Measurements from ENCODE around the gene PRKAG2.

The PRKAG2 gene

DNA sequence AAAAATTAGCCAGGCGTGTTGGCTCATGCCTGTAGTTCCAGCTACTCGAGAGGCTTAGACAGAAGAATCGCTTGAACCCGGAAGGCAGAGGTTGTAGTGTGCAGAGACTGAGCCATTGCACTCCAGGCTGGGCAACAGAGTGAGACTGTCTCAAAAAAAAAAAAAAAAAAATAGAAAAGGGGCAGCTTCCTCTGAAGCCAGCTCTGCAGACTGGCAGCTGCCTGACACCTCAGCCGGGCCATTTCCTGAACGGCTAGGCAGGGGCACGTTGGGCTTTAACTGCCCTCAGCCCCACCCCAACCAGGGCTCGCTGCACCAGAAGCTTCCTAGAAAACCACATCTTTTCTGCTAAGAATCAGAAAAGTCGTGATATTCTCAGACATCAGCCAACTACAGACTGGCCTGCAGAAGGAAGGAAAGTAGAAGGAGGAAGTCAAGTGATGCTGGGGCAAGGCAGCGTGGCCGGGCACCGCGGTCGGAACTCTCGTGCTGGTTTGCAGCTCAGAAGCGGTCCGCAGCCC lies 38.0 kb downstream of the PRKAG2 start:
- Histone ChIP-seq H3K27me3 (replicated peaks; ENCODE audit: control insufficient read depth, insufficient read depth, low read length) (no peaks in the 10 kb centered on the region), H3K36me3 (ENCODE audit: control insufficient read depth, insufficient read depth, low read length) (no peaks in the 10 kb centered on the region), H3K4me3 (replicated peaks; ENCODE audit: low read depth, low read length) (no peak overlapping the region)
- TF ChIP-seq CTCF (IDR thresholded peaks at IDR 0.05; ENCODE audit: insufficient read depth, low read length, poor library complexity, severe bottlenecking) = no peak
- DNase-seq (ENCODE audit: extremely low read depth, insufficient read length) = peak; percentile 52

DNA sequence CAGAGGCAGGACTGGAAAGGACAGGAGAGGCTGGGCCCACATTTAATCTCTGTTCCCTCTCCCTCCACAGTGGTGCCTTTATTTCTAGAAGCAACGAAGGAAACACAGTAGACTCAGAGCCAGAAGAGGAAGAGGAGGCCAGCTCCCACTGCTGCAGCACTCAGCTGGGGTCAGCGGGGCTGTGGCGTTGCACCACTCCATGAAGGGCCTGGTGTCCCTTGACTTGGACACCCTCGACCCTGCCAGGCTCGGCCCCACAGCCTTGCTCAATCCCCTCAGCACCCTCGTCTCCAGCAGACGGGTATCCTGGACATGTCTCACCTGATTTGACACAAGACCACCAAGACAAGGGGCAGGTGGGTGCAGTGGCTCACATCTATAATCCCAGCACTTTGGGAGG lies 38.8 kb downstream of the PRKAG2 start:
- no peak overlapping the region for H3K4me3 ChIP-seq (replicated peaks; ENCODE audit: low read depth, low read length)
- no peaks in the 10 kb centered on the region for H3K27me3 ChIP-seq (replicated peaks; ENCODE audit: control insufficient read depth, insufficient read depth, low read length)
- no peak for TF ChIP-seq CTCF (IDR thresholded peaks at IDR 0.05; ENCODE audit: insufficient read depth, low read length, poor library complexity, severe bottlenecking)
- no peak for DNase-seq (ENCODE audit: extremely low read depth, insufficient read length)
- H3K36me3 ChIP-seq (ENCODE audit: control insufficient read depth, insufficient read depth, low read length) = no peaks in the 10 kb centered on the region

GRCh38 chr7:151837285-151838042 lies 39.5 kb downstream of the PRKAG2 start:
- TF ChIP-seq CTCF (IDR thresholded peaks at IDR 0.05; ENCODE audit: insufficient read depth, low read length, poor library complexity, severe bottlenecking) = no peak
- Histone ChIP-seq H3K4me3 (replicated peaks; ENCODE audit: low read depth, low read length) (no peak overlapping the region), H3K27me3 (replicated peaks; ENCODE audit: control insufficient read depth, insufficient read depth, low read length) (no peaks in the 10 kb centered on the region), H3K36me3 (ENCODE audit: control insufficient read depth, insufficient read depth, low read length) (no peaks in the 10 kb centered on the region)
- DNase-seq (ENCODE audit: extremely low read depth, insufficient read length) = no peak

GRCh38 chr7:151836927-151837205 lies 40.0 kb downstream of the PRKAG2 start:
- H3K36me3 ChIP-seq (ENCODE audit: control insufficient read depth, insufficient read depth, low read length) = no peaks in the 10 kb centered on the region
- no peak for TF ChIP-seq CTCF (IDR thresholded peaks at IDR 0.05; ENCODE audit: insufficient read depth, low read length, poor library complexity, severe bottlenecking)
- DNase-seq (ENCODE audit: extremely low read depth, insufficient read length) = no peak
- no peaks in the 10 kb centered on the region for H3K27me3 ChIP-seq (replicated peaks; ENCODE audit: control insufficient read depth, insufficient read depth, low read length)
- no peak overlapping the region for H3K4me3 ChIP-seq (replicated peaks; ENCODE audit: low read depth, low read length)

- DNase-seq (ENCODE audit: extremely low read depth, insufficient read length) = no peak
- H3K27me3 ChIP-seq (replicated peaks; ENCODE audit: control insufficient read depth, insufficient read depth, low read length) = no peaks in the 10 kb centered on the region
- H3K36me3 ChIP-seq (ENCODE audit: control insufficient read depth, insufficient read depth, low read length) = no peaks in the 10 kb centered on the region
- no peak for TF ChIP-seq CTCF (IDR thresholded peaks at IDR 0.05; ENCODE audit: insufficient read depth, low read length, poor library complexity, severe bottlenecking)
- H3K4me3 ChIP-seq (replicated peaks; ENCODE audit: low read depth, low read length) = no peak overlapping the region
Observed at GRCh38 chr7:151836191-151836926, 40.6 kb downstream of the PRKAG2 start.
